Caco-2 (cell line): ENCODE results near the gene NPSR1. TPM values are rescaled to one million over a fixed set of nuclear protein-coding genes. Genes with fewer than 3 reads are reported as not detected.
"Not testable (repeated sequence)": the region's sequence is repeated elsewhere in the genome, so short reads cannot be mapped to it uniquely, and the experiment has no call there.

Experiments used
- BruUV-seq: library from RNA; stranded (reverse); fragments of 400-500 nt; replicated peaks from 2 replicates; lab custom pipeline; 2021; lab: Mats Ljungman, UMichigan
- CTCF ChIA-PET: fragments of 300-600 bp; sonication (Branson Sonifier 250); formaldehyde crosslinking; loops from one replicate; lab custom pipeline; 2022; ENCODE audit warnings: antibody characterized with exemption; lab: Charles Lee
- POLR2A ChIA-PET: fragments of 300-600 bp; sonication (Branson Sonifier 250); formaldehyde crosslinking; loops from one replicate; lab custom pipeline; 2022; ENCODE audit warnings: antibody characterized with exemption; lab: Charles Lee
- DNase-seq, 2 experiments: peaks; one replicate each; pipeline versions ENCODE4 v3.0.0 to v3.0.0-alpha.2; 2020 to 2022
- H3K27me3 ChIP-seq: replicated peaks from 2 replicates; pipeline ENCODE4 v1.6.0; 2011; ENCODE audit warnings: low read length; ENCODE audit not compliant: control insufficient read depth, insufficient read depth
- H3K36me3 ChIP-seq: 2 replicates; pipeline ENCODE4 v1.5.1; 2011; ENCODE audit warnings: low read length; ENCODE audit not compliant: control insufficient read depth, insufficient read depth
- H3K4me1 ChIP-seq: fragments of 250-450 bp; sonication (Bioruptor Pico); 2 replicates; pipeline ENCODE4 v1.5.1; 2020; ENCODE audit warnings: mild to moderate bottlenecking
- H3K4me3 ChIP-seq: 2 replicates; pipeline ENCODE4 v1.5.1; 2011; ENCODE audit warnings: low read depth, mild to moderate bottlenecking, control low read depth, low read length
- H3K9me3 ChIP-seq: fragments of 250-450 bp; sonication (Bioruptor Pico); 2 replicates; pipeline ENCODE4 v1.5.1; 2020; ENCODE audit warnings: mild to moderate bottlenecking, moderate library complexity
- H3K27ac Mint-ChIP-seq: one replicate; pipeline ENCODE4 v1.8.0; 2022; ENCODE audit warnings: mixed read lengths; ENCODE audit not compliant: unreplicated experiment
- H3K27me3 Mint-ChIP-seq: one replicate; pipeline ENCODE4 v1.8.0; 2022; ENCODE audit warnings: mixed read lengths; ENCODE audit not compliant: insufficient read depth, unreplicated experiment
- H3K36me3 Mint-ChIP-seq: one replicate; pipeline ENCODE4 v1.8.0; 2022; ENCODE audit warnings: mild to moderate bottlenecking, mixed read lengths; ENCODE audit not compliant: insufficient read depth, unreplicated experiment
- H3K4me1 Mint-ChIP-seq: one replicate; pipeline ENCODE4 v1.8.0; 2022; ENCODE audit warnings: low read depth, mixed read lengths; ENCODE audit not compliant: unreplicated experiment
- H3K4me3 Mint-ChIP-seq: one replicate; pipeline ENCODE4 v1.8.0; 2022; ENCODE audit warnings: mild to moderate bottlenecking, moderate library complexity, mixed read lengths; ENCODE audit not compliant: unreplicated experiment
- H3K9me3 Mint-ChIP-seq: one replicate; pipeline ENCODE4 v1.8.0; 2022; ENCODE audit warnings: mixed read lengths; ENCODE audit not compliant: unreplicated experiment
- intact Hi-C: fragments of 100-400 bp; cut with micrococcal nuclease; formaldehyde crosslinking; loops from one replicate; pipeline ENCODE4 v1.10.0; 2022; ENCODE audit not compliant: unreplicated experiment
- total RNA-seq: library from RNA; stranded (reverse); gene quantifications from 2 replicates; pipeline ENCODE4 v1.2.3, GENCODE V29; 2022
- TF ChIP-seq, protein P1 (sequence below), 2 experiments: fragments of 200-600 bp in 1 of 2; IDR thresholded peaks; 1 replicate in 1 of 2; 2 replicates in 1 of 2; pipeline versions ENCODE4 v1.5.1 to v1.8.0; 2011 to 2022; ENCODE audit warnings: antibody characterized with exemption in 1 of 2, control low read depth in 1 of 2, inconsistent platforms in 1 of 2, low read depth in 1 of 2, low read length in 1 of 2, mild to moderate bottlenecking in 1 of 2, moderate library complexity in 1 of 2; ENCODE audit not compliant: insufficient read depth in 1 of 2, severe bottlenecking in 1 of 2, unreplicated experiment in 1 of 2

NPSR1 gene
- total RNA-seq, 1 experiment from 2014 or later: not detected

DNA sequence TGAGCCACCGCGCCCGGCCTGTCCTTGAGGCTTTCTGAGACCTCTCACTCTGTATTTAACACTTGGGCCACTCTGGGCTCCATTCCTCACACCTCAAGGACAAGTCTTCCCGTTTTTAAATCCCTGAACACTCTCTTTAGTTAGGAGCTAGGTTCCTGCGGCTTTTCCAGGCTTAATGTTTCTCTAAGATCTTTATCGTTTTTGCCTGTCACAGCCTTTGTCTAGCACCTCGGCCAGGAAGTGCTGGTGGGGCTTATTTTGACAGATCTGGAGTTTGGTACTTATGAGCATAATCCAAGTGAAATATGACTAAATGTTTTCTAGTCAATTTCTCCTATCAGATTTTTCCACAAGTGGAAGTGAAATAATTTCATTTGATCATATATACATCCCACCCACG lies 192.7 kb downstream of the NPSR1 start:
- Mint-ChIP-seq H3K4me1 (peaks cover 7% of the 10 kb centered on the region), H3K27me3 (no peaks in the 10 kb centered on the region), H3K4me3 (no peak overlapping the region), H3K27ac (no peak overlapping the region), H3K36me3 (no peaks in the 10 kb centered on the region), H3K9me3 (no peaks in the 10 kb centered on the region)
- Histone ChIP-seq H3K36me3 (no peaks in the 10 kb centered on the region), H3K27me3 (no peaks in the 10 kb centered on the region), H3K4me1 (no peaks in the 10 kb centered on the region), H3K4me3 (no peak overlapping the region), H3K9me3 (no peaks in the 10 kb centered on the region)
- ChIA-PET POLR2A (no interaction called here), CTCF (interaction anchor here (0.7 kb wide), 1 partner anchor 122 kb away, joined by 3 read pairs; no protein-coding TSS in a partner anchor)
- no peak for DNase-seq
- intact Hi-C loops: no loop called here
- no TSS peak for BruUV-seq
- TF ChIP-seq, protein P1, sequence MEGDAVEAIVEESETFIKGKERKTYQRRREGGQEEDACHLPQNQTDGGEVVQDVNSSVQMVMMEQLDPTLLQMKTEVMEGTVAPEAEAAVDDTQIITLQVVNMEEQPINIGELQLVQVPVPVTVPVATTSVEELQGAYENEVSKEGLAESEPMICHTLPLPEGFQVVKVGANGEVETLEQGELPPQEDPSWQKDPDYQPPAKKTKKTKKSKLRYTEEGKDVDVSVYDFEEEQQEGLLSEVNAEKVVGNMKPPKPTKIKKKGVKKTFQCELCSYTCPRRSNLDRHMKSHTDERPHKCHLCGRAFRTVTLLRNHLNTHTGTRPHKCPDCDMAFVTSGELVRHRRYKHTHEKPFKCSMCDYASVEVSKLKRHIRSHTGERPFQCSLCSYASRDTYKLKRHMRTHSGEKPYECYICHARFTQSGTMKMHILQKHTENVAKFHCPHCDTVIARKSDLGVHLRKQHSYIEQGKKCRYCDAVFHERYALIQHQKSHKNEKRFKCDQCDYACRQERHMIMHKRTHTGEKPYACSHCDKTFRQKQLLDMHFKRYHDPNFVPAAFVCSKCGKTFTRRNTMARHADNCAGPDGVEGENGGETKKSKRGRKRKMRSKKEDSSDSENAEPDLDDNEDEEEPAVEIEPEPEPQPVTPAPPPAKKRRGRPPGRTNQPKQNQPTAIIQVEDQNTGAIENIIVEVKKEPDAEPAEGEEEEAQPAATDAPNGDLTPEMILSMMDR (IDR thresholded peaks at IDR 0.05; ENCODE audit: insufficient read depth in 1 of 2, low read depth in 1 of 2, low read length in 1 of 2, severe bottlenecking in 1 of 2, unreplicated experiment in 1 of 2): no peak

DNA sequence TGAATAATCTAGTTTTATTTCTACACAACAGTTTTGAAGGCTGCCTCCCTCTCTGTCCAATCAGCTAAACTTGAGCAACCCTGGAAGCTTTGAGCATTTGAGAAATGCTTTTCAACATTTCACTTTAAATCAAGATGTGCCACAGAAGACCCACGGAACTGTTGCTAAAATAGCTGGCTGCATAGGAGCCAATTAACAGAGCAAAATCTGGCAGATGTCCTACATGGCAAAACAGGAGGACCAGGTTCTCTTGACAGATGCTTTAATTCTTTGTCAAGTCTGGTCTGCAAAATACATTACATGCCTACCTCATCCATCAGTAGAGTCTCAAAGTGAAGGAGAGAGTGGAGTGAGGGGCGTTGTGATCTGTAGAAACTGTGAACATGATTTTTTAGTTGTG lies 193.4 kb downstream of the NPSR1 start:
- Mint-ChIP-seq H3K9me3 (no peaks in the 10 kb centered on the region), H3K4me1 (peaks cover 7% of the 10 kb centered on the region), H3K36me3 (no peaks in the 10 kb centered on the region)

DNA sequence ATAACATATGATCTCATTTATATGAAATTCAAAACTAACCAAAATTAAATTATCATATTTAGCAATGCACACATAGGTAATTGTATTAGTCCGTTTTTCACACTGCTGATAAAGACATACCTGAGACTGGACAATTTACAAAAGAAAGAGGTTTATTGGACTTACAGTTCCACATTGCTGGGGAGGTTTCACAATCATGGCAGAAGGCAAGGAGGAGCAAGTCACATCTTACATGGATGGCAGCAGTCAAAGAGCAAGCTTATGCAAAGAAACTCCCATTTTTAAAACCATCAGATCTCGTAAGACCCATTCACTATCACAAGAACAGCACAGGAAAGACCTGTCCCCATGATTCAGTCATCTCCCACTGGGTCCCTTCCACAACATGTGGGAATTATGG lies 200.4 kb downstream of the NPSR1 start:
- H3K27ac Mint-ChIP-seq, CTCF ChIA-PET, H3K9me3 ChIP-seq, H3K4me1 ChIP-seq, H3K27me3 Mint-ChIP-seq, H3K4me3 ChIP-seq, DNase-seq, BruUV-seq, H3K4me1 Mint-ChIP-seq, H3K36me3 ChIP-seq, H3K4me3 Mint-ChIP-seq, H3K27me3 ChIP-seq, H3K36me3 Mint-ChIP-seq, intact Hi-C loops, POLR2A ChIA-PET: not testable (repeated sequence)
- peaks cover 27% of the 10 kb centered on the region for H3K9me3 Mint-ChIP-seq

More for the DNA sequence above, 193.4 kb downstream of the NPSR1 start:
- TF ChIP-seq, protein P1 (IDR thresholded peaks at IDR 0.05; ENCODE audit: insufficient read depth in 1 of 2, low read depth in 1 of 2, low read length in 1 of 2, severe bottlenecking in 1 of 2, unreplicated experiment in 1 of 2): no peak
- no TSS peak for BruUV-seq
- Histone ChIP-seq H3K9me3 (no peaks in the 10 kb centered on the region), H3K4me3 (no peak overlapping the region), H3K36me3 (no peaks in the 10 kb centered on the region), H3K4me1 (no peaks in the 10 kb centered on the region), H3K27me3 (no peaks in the 10 kb centered on the region)
- POLR2A ChIA-PET: no interaction called here
- no peak for DNase-seq
- intact Hi-C loops: no loop called here
- CTCF ChIA-PET: no interaction called here
- H3K27me3 Mint-ChIP-seq: peaks cover 3% of the 10 kb centered on the region
- H3K4me3 Mint-ChIP-seq: no peak overlapping the region
- no peak overlapping the region for H3K27ac Mint-ChIP-seq

DNA sequence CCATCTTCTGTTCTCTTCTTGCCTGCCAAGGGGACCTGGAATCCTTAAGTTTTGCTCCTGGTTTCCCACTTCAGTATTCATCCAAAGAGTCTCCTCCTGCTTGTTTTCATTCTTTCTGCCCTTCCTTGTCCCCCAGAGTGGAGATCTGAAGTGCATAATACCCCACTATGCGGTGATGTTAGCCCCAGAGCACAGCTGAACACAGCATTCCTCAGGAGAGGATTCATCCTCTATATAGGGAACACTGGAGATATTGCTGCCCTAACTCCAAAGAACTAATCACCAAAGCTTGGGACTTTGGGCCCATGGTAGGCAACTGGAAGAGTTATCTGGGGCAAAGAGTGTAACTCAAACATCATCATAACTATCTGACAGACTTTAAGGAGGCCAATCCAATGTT lies 201.3 kb downstream of the NPSR1 start:
- H3K4me3 Mint-ChIP-seq, H3K27me3 ChIP-seq, POLR2A ChIA-PET, H3K27me3 Mint-ChIP-seq, H3K36me3 Mint-ChIP-seq, H3K36me3 ChIP-seq, H3K4me1 Mint-ChIP-seq, intact Hi-C loops, BruUV-seq, H3K9me3 ChIP-seq, CTCF ChIA-PET, DNase-seq, H3K4me1 ChIP-seq, H3K4me3 ChIP-seq, H3K27ac Mint-ChIP-seq: not testable (repeated sequence)
- H3K9me3 Mint-ChIP-seq: peaks cover 27% of the 10 kb centered on the region

DNA sequence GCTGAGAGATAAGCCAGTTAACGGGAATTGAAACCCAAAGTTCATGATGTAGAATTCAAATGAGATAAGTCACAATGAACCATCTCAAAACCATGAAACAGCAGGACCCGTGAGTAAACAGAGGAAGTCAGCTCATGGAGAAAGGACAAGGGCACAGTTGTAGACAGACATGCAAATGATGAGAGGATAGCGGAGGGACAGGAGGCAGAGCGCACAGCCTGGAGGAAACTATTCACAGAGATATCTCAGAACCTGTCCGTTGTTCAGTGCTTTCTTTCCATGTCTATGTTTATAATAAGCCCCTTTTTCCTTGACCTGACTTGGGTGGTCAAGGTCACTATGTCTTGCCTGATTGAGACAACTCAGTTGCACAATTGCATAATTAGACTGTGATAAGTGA lies 208.2 kb downstream of the NPSR1 start:
- H3K9me3 Mint-ChIP-seq: not testable (repeated sequence)

DNA sequence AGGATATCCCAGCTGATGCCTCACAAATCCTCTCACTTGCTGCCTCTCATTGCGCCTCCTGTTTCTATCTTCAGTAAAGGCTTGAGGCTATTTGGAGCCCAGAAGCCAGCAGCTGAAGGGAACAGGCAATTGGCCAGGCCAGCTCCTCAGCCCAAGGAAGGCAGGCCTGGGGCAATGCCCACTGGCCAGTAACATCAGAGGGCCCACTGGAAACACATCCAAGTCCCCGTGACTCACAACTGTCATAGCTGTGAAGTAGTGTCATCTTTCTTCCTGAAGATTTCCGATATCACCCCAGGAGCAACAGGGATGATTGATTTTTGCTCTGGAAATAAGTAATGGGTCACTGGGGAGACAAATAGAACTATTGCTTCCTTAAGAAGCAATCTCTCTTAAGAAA lies 209.3 kb downstream of the NPSR1 start:
- H3K36me3 Mint-ChIP-seq, H3K27me3 ChIP-seq, H3K4me1 Mint-ChIP-seq, H3K27ac Mint-ChIP-seq, CTCF ChIA-PET, H3K9me3 Mint-ChIP-seq, DNase-seq, H3K4me3 Mint-ChIP-seq, intact Hi-C loops, H3K9me3 ChIP-seq, H3K36me3 ChIP-seq, H3K4me1 ChIP-seq, H3K4me3 ChIP-seq, H3K27me3 Mint-ChIP-seq, POLR2A ChIA-PET, BruUV-seq: not testable (repeated sequence)

More for the DNA sequence above, 208.2 kb downstream of the NPSR1 start:
- H3K4me1 Mint-ChIP-seq, H3K27me3 Mint-ChIP-seq, H3K4me1 ChIP-seq, H3K36me3 ChIP-seq, H3K36me3 Mint-ChIP-seq, H3K4me3 Mint-ChIP-seq, H3K27ac Mint-ChIP-seq, CTCF ChIA-PET, H3K27me3 ChIP-seq, intact Hi-C loops, POLR2A ChIA-PET, H3K9me3 ChIP-seq, H3K4me3 ChIP-seq, BruUV-seq, DNase-seq: not testable (repeated sequence)
